Activated CD8-positive, alpha-beta memory T cell treated with anti-CD3 and anti-CD28 coated beads, Interleukin-2, amount 50 U/mL, for 48 hours (primary cell): ENCODE data around the gene CLDN22.
"Not testable (repeated sequence)": the region's sequence is repeated elsewhere in the genome, so short reads cannot be mapped to it uniquely, and the experiment has no call there.

Source experiments
- DNase-seq: peaks from one replicate; pipeline ENCODE4 v3.0.0-alpha.2; 2020

Gene CLDN22

GRCh38 chr4:183345261-183345660, 25.2 kb upstream of the CLDN22 start:
- no peak for DNase-seq

DNA sequence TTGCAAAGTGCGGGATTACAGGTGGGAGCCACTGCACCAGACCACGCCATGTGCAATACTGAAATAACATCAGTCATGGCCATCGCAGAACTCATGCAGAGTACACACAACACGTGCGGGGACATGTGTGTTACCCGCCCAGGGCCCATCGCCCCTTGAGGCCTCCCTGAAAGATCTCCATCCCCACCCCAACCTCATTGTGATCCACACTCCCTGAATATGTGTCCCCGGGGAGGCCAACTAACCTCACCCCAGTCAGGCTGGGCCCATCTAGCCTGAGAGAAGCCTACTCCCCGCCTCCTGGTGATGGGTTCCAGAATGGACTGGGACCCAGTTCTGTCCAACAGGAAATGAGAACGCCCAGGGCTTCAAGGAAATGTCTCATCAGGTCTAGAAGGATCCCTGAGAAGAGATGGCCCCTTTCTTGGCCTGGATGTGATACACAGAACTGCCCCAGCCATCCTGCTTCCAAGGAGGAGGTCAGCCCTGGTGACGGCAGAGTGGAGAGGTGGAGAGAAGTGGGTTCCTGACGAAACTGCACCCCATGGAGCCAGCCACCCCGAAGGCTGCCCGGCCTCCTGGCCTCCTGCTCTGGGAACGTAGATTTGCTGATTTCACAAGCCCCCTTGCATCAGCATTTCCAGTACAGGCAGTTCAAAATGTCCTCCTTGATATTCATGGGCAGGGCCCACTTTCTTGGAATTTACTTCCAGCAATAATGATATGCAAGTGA, 24.6 kb upstream of the CLDN22 start:
- no peak for DNase-seq

GRCh38 chr4:183343730-183344129, 23.7 kb upstream of the CLDN22 start:
- DNase-seq = no peak

GRCh38 chr4:183342541-183343533, 22.8 kb upstream of the CLDN22 start:
- DNase-seq = no peak

- no peak for DNase-seq
Measured at GRCh38 chr4:183337833-183338232, 17.8 kb upstream of the CLDN22 start.

DNA sequence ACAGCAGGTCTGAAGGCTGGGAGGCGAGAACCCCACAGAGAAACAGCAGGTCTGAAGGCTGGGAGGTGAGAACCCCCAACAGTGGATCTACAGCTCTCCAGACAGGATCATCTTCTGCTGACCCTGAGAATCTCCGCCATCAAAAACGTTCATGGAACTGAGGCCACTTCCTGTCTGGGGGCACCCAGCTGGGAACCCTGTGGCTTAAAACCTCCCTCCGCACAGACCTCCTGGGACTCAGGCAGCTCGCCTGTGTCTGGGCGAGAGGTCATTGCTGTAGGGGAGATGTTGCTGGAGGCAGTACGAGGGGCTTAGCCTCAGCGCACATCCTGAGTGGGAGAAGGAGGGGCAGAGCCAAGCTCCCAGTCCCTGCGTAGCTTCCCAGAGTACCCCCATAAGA, 17.3 kb upstream of the CLDN22 start:
- no peak for DNase-seq

DNA sequence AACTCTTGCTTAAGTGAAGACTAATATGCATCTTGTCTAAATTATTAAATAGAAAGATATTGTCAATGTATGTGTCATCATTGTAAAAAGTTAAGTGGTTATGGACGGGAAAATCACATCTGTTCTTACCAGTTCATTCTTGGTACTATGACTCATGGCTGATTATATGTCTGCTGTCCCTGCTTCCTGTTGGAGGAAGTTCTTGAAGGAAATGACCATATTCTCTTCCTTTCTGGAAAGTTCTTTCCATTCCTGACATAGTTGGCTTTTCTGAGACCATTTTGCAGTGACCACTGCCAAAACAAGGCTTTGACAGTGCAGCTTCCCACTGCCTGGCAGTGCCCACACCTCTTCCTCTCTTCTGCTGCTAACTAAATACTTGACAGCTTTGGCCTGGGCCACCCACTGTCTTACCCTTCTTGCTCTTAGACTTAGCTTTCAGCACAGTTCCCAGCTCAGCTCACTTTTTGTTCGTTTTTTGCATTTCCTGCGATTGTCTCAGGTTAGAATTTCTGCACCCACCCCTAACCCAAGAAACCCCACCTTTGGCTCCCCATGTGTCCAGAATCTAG, 15.4 kb upstream of the CLDN22 start:
- DNase-seq = no peak

DNA sequence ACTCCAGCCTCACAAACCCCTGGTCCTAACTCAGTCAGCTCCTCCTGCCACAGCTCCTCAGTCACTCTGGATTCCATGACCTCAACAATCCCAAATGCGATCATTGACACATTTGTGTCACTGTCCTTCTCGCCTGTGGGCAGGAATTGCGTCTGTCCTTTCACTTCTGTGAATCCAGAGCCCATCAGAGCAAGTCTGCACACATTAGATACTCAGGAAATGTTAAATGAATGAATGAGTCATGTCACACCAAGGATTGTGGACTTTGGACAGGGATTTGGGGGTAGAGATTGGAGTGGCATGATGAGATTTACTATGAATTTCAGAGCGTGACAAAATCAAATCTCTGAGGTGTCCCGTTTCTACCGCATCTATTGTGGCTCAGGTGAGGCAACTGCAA, 13.9 kb upstream of the CLDN22 start:
- DNase-seq = no peak

DNA sequence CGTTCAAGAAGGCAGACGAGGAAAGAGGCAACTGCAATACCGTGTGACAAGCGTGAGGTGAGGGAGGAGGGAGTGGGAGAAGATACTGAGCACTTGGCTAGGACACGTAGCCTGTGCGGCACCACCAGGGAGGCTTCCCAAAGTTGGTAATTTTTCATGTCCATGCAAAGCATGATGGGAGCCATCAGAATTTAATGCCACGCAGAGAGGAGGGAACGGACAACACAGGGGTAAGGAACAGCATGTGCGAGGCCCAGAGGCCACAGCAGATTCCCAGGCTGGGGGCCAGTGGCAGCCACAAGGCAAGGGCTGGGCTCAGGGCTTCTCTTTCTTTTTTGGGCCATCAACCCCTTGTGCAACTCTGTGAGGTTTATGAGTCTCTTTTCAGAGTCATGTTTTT, 13.1 kb upstream of the CLDN22 start:
- DNase-seq = no peak

DNA sequence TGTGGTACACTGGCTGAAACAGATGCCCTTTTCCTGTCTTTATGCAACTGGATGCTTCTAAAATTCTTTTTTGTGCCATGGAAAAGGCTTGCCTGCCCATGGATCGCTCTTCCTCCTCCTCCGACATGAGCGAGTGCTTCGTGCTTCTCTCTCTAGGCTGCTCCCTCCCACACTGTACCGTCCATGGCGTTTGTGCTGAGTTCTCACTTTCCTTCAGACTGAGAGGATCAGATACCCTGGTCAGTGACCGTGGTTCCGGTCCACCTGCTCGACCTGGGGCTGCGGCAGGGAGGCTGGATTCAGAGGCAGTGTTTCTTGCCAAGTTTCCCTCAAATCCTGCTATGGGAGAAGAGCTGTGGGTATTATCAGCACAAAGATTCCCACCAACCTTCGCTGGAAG, 12.4 kb upstream of the CLDN22 start:
- DNase-seq = no peak

DNA sequence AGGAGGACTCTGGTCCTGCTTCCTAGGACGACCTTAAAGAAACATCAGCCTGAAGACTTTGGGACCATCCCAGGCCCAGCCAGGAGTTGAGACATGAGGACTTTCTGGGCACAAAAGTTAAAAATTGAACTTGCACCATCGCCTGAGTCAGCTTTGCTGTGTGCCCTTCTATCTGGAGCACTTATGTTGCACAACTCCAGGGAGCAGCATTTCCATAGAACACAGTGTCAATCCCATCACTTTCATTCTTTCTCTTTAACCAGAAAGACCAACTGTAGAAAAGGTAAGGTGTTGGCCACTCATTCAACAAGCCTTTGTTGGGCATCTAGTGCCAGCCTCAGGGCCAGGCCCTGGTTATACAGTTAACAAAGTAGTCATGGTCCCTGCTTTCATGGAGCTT, 10.8 kb upstream of the CLDN22 start:
- no peak for DNase-seq

DNA sequence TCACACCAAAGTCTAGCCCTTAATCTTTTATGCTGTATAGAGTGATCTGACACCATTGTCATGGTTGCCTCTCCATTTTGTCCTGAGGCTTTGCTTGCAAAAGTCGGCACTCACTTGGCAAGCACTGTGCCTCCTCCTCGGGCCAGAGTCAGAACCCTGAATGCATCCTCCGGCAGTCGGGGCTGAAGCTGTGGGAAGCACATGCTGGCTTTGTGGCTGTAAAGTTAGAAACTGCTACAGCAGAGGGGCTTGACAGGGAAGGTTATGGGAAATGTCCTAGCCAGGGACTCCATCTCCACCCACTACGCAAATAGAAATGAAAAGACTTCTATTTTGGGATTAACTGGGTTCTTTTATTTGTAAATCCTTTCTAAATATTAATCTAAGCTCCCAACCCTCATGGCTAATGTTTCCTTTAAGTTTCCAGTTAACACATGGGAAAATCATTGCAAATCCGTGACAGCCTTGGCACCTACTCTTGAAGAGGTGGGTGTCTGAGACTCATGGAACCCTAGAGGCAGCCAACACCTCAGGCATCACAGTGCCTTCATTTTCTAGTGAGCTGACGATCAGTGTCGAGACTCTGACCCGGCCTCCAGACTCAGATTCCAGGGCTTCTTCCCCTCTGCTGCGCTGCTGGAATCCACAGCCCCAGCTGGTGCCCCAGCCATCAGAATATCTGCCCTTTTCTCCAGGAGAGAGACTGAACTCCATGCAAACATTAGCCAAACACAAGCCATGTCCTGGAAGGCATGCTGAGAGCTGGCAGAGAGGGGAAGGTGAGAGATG, 10.1 kb upstream of the CLDN22 start:
- DNase-seq = no peak

DNA sequence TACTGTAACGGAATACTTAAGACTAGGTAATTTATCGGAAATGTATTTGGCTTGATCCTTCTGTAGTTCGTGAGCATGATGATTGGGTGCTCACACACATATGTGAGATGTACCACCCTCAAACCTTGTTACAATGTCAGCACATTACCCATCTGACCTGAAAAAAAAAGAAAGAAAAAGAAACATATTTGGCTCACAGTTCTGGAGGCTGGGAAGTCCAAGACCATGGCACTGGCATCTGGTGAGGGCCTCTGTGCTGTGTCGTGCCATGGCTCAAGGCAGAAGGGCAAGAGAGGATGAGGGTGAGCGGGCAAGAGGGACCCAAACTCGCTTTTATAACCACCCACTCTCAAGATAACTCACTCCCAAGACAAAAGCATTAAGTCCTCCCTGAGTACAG, 9.2 kb upstream of the CLDN22 start:
- no peak for DNase-seq

GRCh38 chr4:183328832-183329231, 8.8 kb upstream of the CLDN22 start:
- no peak for DNase-seq

- no peak for DNase-seq
Measured at GRCh38 chr4:183327827-183328226, 7.8 kb upstream of the CLDN22 start.

GRCh38 chr4:183326853-183327252, 6.8 kb upstream of the CLDN22 start:
- DNase-seq = no peak

DNA sequence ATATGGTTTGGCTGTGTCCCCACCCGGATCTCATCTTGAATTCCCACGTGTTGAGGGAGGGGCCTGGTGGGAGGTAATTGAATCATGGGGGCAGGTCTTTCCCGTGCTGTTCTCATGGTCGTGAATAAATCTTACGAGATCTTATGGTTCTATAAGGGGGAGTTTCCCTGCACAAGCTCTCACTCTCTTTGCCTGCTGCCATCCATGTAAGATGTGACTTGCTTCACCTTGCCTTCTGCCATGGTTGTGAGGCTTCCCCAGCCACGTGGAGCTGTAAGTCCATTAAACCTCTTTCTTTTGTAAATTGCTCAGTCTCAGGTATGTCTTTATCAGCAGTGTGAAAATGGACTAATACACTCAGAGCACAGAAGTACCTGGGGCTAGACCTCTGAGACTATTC, 6.3 kb upstream of the CLDN22 start:
- not testable (repeated sequence) for DNase-seq

DNA sequence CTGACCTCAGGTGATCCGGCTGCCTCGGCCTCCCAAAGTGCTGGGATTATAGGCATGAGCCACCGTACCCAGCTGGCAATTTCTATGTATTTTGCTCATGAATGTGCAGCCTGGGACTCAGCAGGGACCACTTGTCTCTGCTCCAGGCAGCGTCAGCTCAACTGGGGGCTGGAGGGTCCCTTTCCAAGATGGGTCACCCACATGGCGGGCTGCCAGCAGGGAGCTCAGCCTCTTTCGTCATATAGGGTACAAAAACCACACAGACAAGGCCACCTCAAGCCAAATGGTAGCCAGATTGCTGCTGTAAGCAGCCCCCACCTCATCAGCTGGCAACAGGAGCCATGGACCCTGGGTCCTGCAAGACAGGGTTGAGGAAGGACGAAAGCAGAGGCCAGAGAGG, 4.5 kb upstream of the CLDN22 start:
- no peak for DNase-seq

DNA sequence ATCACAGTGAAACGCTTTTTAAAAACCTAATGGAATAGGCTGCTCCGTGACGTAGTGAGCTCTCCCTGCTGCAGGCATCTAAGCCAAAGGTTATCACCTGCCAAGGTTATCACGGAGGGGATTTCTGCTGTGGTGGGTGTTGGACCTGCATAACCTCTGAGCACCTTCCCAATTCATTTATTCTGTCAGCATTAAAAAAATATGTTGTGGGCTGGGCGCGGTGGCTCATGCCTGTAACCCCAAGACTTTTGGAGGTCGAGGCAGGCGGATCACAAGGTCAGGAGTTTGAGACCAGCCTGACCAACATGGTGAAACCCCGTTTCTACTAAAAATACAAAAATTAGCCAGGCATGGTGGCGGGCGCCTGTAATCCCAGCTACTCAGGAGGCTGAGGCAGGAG, 4.0 kb upstream of the CLDN22 start:
- DNase-seq = not testable (repeated sequence)

GRCh38 chr4:183323295-183323694, 3.2 kb upstream of the CLDN22 start:
- no peak for DNase-seq

DNA sequence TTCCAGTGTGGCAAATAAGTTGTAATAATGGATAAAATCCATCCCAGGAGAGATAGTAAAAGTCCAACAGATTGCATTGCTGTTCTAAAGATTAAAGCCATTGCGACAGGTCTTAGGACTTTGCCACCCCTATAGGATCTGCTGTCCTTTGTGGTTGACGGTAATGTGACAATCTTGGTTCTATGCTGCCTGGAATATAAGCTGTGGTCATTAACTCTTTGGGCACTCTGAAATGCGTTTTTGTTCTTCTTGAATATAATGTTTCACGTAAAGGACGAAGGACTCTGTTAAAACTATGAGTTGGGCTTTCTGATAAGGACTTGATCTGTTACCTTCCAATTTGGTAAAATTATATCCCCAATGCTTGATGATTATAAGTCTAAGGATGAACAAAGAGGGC, 2.2 kb upstream of the CLDN22 start, which contains the start of gene CLDN24:
Gene CLDN24 (minus strand): TSS at position 101 of the 400 bp plus-strand sequence. CDS start 0 bp downstream, at position 101.
- DNase-seq = no peak

DNA sequence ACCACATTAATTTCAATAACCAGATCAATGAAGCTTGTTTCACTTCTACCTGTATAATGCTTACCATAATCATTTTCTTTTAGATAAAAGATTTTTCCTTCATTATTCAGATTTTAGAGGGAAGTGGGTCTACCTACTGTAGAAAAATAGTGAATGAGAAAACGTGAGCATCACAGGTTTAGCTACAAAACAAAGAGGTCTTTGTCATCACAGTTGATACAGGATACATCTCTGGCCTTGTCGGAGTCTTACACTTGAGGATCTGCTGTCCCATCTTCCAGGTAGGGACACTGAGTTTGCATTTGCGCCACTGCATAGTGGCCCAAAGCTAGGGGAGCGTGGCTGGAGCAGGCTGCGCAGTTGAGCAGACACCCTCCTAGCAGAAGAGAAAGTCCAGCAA, 1.4 kb upstream of the CLDN22 start:
- no peak for DNase-seq

GRCh38 chr4:183321079-183321478, 1.0 kb upstream of the CLDN22 start:
- no peak for DNase-seq
